ENCODE data around the gene CARD10.
"Not testable (repeated sequence)": the region's sequence is repeated elsewhere in the genome, so short reads cannot be mapped to it uniquely, and the experiment has no call there.

The CARD10 gene

GRCh38 chr22:37485395-37486223, 33.6 kb downstream of the CARD10 start:
- no peak for DNase-seq (ENCODE audit: low read depth)

GRCh38 chr22:37484480-37485394, 34.5 kb downstream of the CARD10 start:
- no peak for DNase-seq (ENCODE audit: low read depth)

GRCh38 chr22:37483050-37483449, 36.2 kb downstream of the CARD10 start:
- DNase-seq (ENCODE audit: low read depth), result no peak

- DNase-seq (ENCODE audit: low read depth), result peak; percentile 4
These were observed 37.0 kb downstream of the CARD10 start for GRCh38 chr22:37482244-37482643.

- no peak for DNase-seq (ENCODE audit: low read depth)
These were observed 37.8 kb downstream of the CARD10 start for GRCh38 chr22:37481347-37481907.

GRCh38 chr22:37480387-37481346, 38.5 kb downstream of the CARD10 start:
- DNase-seq (ENCODE audit: low read depth), result no peak

GRCh38 chr22:37479196-37479595, 40.0 kb downstream of the CARD10 start:
- no peak for DNase-seq (ENCODE audit: low read depth)

GRCh38 chr22:37476389-37477329, 42.6 kb downstream of the CARD10 start:
- DNase-seq (ENCODE audit: low read depth), result no peak

GRCh38 chr22:37474447-37475090, 44.6 kb downstream of the CARD10 start:
- no peak for DNase-seq (ENCODE audit: low read depth)

GRCh38 chr22:37473437-37473946, 45.7 kb downstream of the CARD10 start:
- no peak for DNase-seq (ENCODE audit: low read depth)

GRCh38 chr22:37472418-37473006, 46.7 kb downstream of the CARD10 start:
- DNase-seq (ENCODE audit: low read depth), result peak; percentile 44

GRCh38 chr22:37471727-37472417, 47.3 kb downstream of the CARD10 start:
- no peak for DNase-seq (ENCODE audit: low read depth)

GRCh38 chr22:37470087-37470445, 49.1 kb downstream of the CARD10 start:
- DNase-seq (ENCODE audit: low read depth), result peak; percentile 33

- no peak for DNase-seq (ENCODE audit: low read depth)
These were observed 49.7 kb downstream of the CARD10 start for GRCh38 chr22:37469416-37470086.

GRCh38 chr22:37468201-37468695, 51.0 kb downstream of the CARD10 start:
- DNase-seq (ENCODE audit: low read depth), result not testable (repeated sequence)

- DNase-seq (ENCODE audit: low read depth), result no peak
These were observed 51.7 kb downstream of the CARD10 start for GRCh38 chr22:37467391-37467955.

- DNase-seq (ENCODE audit: low read depth), result no peak
These were observed 55.0 kb downstream of the CARD10 start for GRCh38 chr22:37464181-37464580.

All from EH (cell line).